HepG2 (cell line): ENCODE results near the gene METTL27. TPM values are rescaled to one million over a fixed set of nuclear protein-coding genes. Genes with fewer than 3 reads are reported as not detected.

ENCODE experiments used
- ATRX ChIP-seq: sonication (generic); formaldehyde crosslinking; IDR thresholded peaks from 2 replicates; pipeline ENCODE4 v1.4.0; 2020; ENCODE audit warnings: missing genetic modification reagents, borderline replicate concordance
- CENPBD1 ChIP-seq: sonication (generic); formaldehyde crosslinking; IDR thresholded peaks from 2 replicates; pipeline ENCODE4 v1.8.0; 2022; ENCODE audit warnings: missing genetic modification reagents, low read depth, mild to moderate bottlenecking, borderline replicate concordance
- MAX ChIP-seq: IDR thresholded peaks from 2 replicates; pipeline ENCODE4 v1.6.1; 2012; ENCODE audit warnings: inconsistent platforms
- MEF2D ChIP-seq: sonication (generic); formaldehyde crosslinking; IDR thresholded peaks from 2 replicates; pipeline ENCODE4 v1.5.1; 2020; ENCODE audit warnings: mild to moderate bottlenecking, missing genetic modification reagents
- SYNCRIP ChIP-seq: fragments of 200-400 bp; formaldehyde crosslinking; IDR thresholded peaks from 2 replicates; pipeline ENCODE4 v1.6.1; 2018; ENCODE audit warnings: mild to moderate bottlenecking, low read depth, low read length; ENCODE audit not compliant: insufficient read depth
- TGIF2 ChIP-seq: IDR thresholded peaks from 2 replicates; pipeline ENCODE4 v1.6.1; 2016; ENCODE audit warnings: control low read depth, missing compliant biosample characterization
- TSC22D2 ChIP-seq: sonication (generic); formaldehyde crosslinking; IDR thresholded peaks from 2 replicates; pipeline ENCODE4 v1.5.1; 2020; ENCODE audit warnings: missing genetic modification reagents, mild to moderate bottlenecking, borderline replicate concordance
- ZBTB40 ChIP-seq, 2 experiments: fragments of 450-650 bp in 1 of 2; sonication (generic) in 1 of 2; formaldehyde crosslinking in 1 of 2; IDR thresholded peaks; 2 replicates each; pipeline versions ENCODE4 v1.6.1 to v1.8.0; 2016 to 2022; ENCODE audit warnings: antibody characterized with exemption in 1 of 2, mild to moderate bottlenecking in 1 of 2, missing genetic modification reagents in 1 of 2
- ZGPAT ChIP-seq: IDR thresholded peaks from 2 replicates; pipeline ENCODE4 v1.6.1; 2016; ENCODE audit warnings: mild to moderate bottlenecking
- ZNF138 ChIP-seq: sonication (generic); formaldehyde crosslinking; IDR thresholded peaks from 2 replicates; pipeline ENCODE4 v1.5.0; 2020; ENCODE audit warnings: mild to moderate bottlenecking, low read depth, missing genetic modification reagents
- ZNF18 ChIP-seq: sonication (generic); formaldehyde crosslinking; IDR thresholded peaks from 2 replicates; pipeline ENCODE4 v1.8.0; 2022; ENCODE audit warnings: mild to moderate bottlenecking, missing genetic modification reagents; ENCODE audit not compliant: insufficient replicate concordance
- ZNF570 ChIP-seq: sonication (generic); formaldehyde crosslinking; IDR thresholded peaks from 2 replicates; pipeline ENCODE4 v1.4.0; 2020; ENCODE audit warnings: mild to moderate bottlenecking, missing genetic modification reagents, borderline replicate concordance
- ZNF577 ChIP-seq: sonication (generic); formaldehyde crosslinking; IDR thresholded peaks from 2 replicates; pipeline ENCODE4 v1.4.0; 2020; ENCODE audit warnings: mild to moderate bottlenecking, low read depth, missing genetic modification reagents, borderline replicate concordance
- ZNF720 ChIP-seq: sonication (generic); formaldehyde crosslinking; IDR thresholded peaks from 2 replicates; pipeline ENCODE4 v1.4.0; 2020; ENCODE audit warnings: missing genetic modification reagents
- ZNF776 ChIP-seq: sonication (generic); formaldehyde crosslinking; IDR thresholded peaks from 2 replicates; pipeline ENCODE4 v1.4.0; 2020; ENCODE audit warnings: mild to moderate bottlenecking, missing genetic modification reagents
- polyA plus RNA-seq, 8 experiments: library from polyadenylated mRNA; depleted of rRNA in 3 of 8; stranded (reverse) in 7 of 8; unstranded in 1 of 8; fragments of >200 nt; fragmentation: Illumina TruSeq in 4 of 8; extraction: Trizol in 4 of 8; gene quantifications; 2 replicates each; pipeline versions ENCODE4 v1.2.1 to v1.2.3, GENCODE V29; 2011 to 2016; ENCODE audit warnings: low read depth in 4 of 8, missing spikeins in 1 of 8, mixed read lengths in 1 of 8; ENCODE audit not compliant: insufficient read depth in 1 of 8
- total RNA-seq, 5 experiments: library from RNA; depleted of rRNA; stranded (reverse); fragments of >200 nt; fragmentation: Illumina TruSeq; extraction: Trizol; gene quantifications; 2 replicates each; pipeline ENCODE4 v1.2.3, GENCODE V29; 2016; ENCODE audit warnings: low read depth in 1 of 5

The METTL27 gene
- total and polyA plus RNA-seq, 2 of the 13 experiments (the other 11 are each of a cell fraction or from before 2014, with no cell fraction given): 2.0 to 3.0 TPM

GRCh38 chr7:73842067-73842976, at the start of gene METTL27 (continued):
- TF ChIP-seq ZGPAT (no peak), ZNF138 (CRISPR knock-in tag) (no peak), ZNF577 (CRISPR knock-in tag) (no peak), ZNF18 (CRISPR knock-in tag) (no peak), ATRX (CRISPR knock-in tag) (no peak), ZNF720 (CRISPR knock-in tag) (no peak), ZNF570 (CRISPR knock-in tag) (no peak), TSC22D2 (no peak), SYNCRIP (no peak), CENPBD1 (no peak), MAX (peak; percentile 56; the same call in 1 of the 2 replicates), TGIF2 (no peak), MEF2D (CRISPR knock-in tag) (0 out of 2 replicates have a peak, but pooled peaks have one; percentile 34), ZNF776 (CRISPR knock-in tag) (no peak), ZBTB40 (IDR thresholded peaks at IDR 0.05) (no peak), ZBTB40 (CRISPR knock-in tag; IDR thresholded peaks at IDR 0.05) (no peak)
